Liver (tissue), 3 donors: ENCODE results near the gene SAMD7.

Source experiments
- EGR1 ChIP-seq, 2 donors: IDR thresholded peaks; 2 replicates each; pipeline ENCODE4 v1.6.1; 2016 to 2018; ENCODE audit warnings: antibody characterized with exemption in 2 of 2, low read depth in 2 of 2
- FOXA1 ChIP-seq: IDR thresholded peaks from 2 replicates; pipeline ENCODE4 v1.6.1; 2016; ENCODE audit warnings: antibody characterized with exemption
- FOXA2 ChIP-seq: IDR thresholded peaks from 2 replicates; pipeline ENCODE4 v1.6.1; 2016; ENCODE audit warnings: antibody characterized with exemption
- HNF4A ChIP-seq, 2 donors: conservative IDR thresholded peaks; 2 replicates each; pipeline ENCODE4 v1.6.1; 2016; ENCODE audit warnings: antibody characterized with exemption in 2 of 2, mild to moderate bottlenecking in 2 of 2
- HNF4G ChIP-seq: IDR thresholded peaks from 2 replicates; pipeline ENCODE4 v1.6.1; 2016; ENCODE audit warnings: antibody characterized with exemption
- JUND ChIP-seq, 2 donors: IDR thresholded peaks; 2 replicates each; pipeline ENCODE4 v1.6.1; 2016; ENCODE audit warnings: antibody characterized with exemption in 2 of 2
- RAD21 ChIP-seq, 2 donors: IDR thresholded peaks; 2 replicates each; pipeline ENCODE4 v1.6.1; 2016; ENCODE audit warnings: antibody characterized with exemption in 2 of 2, mild to moderate bottlenecking in 2 of 2
- RXRA ChIP-seq, 2 donors: IDR thresholded peaks; 2 replicates each; pipeline ENCODE4 v1.6.1; 2017 to 2018; ENCODE audit warnings: antibody characterized with exemption in 2 of 2, mild to moderate bottlenecking in 1 of 2
- SP1 ChIP-seq: IDR thresholded peaks from 2 replicates; pipeline ENCODE4 v1.6.1; 2018; ENCODE audit warnings: antibody characterized with exemption, mild to moderate bottlenecking
- TAF1 ChIP-seq: conservative IDR thresholded peaks from 2 replicates; pipeline ENCODE4 v1.6.1; 2016; ENCODE audit warnings: antibody characterized with exemption, mild to moderate bottlenecking
- TF ChIP-seq, protein P1 (sequence below): fragments of 150-350 bp; IDR thresholded peaks from 2 replicates; pipeline ENCODE4 v1.5.1; 2017; ENCODE audit warnings: improper control_type of control experiment, low read depth, low read length; ENCODE audit not compliant: missing input control
- TF ChIP-seq, protein P2 (sequence below): IDR thresholded peaks from 2 replicates; pipeline ENCODE4 v1.6.1; 2016; ENCODE audit warnings: antibody characterized with exemption
- TF ChIP-seq, protein P3 (sequence below): IDR thresholded peaks from 2 replicates; pipeline ENCODE4 v1.6.1; 2016; ENCODE audit warnings: antibody characterized with exemption
- TF ChIP-seq, protein P4 (sequence below): IDR thresholded peaks from 2 replicates; pipeline ENCODE4 v1.6.1; 2016; ENCODE audit warnings: antibody characterized with exemption
- donor health status: healthy.
- donor health status: healthy.

DNA sequence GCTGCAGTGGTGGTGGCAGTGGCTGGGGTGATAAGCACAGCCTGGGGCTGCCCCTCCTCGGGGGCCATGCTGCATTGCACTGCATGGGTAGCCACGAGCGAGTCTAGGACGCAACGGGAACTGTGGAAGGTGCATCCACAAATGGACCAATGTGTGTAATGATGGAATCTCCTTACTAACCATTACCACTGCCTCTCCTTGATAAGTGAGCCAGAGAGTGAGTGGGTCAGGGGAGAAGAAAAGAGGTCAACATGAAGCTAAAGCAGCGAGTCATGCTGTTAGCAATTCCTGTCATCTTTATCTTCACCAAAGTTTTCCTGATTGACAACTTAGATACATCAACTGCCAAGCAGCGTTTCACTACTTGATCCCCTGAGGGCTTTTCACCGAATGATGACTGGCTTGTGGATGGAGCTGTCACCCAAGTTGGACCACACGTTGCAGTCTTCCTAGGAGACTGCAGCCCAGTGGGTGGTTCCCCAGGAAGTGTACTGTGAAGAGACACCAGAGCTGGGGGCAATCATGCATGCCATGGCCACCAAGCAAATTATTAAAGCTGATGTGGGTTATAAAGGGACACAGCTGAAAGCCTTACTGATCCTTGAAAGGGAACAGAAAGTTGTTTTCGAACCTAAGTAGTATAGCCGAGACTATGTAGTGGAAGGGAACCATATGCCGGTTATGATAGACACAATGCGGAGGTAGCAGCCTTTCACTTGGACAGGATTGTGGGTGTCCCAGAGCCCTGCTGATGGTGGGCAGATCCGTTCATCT, 20.6 kb downstream of the SAMD7 start:
- TF ChIP-seq, protein P1, sequence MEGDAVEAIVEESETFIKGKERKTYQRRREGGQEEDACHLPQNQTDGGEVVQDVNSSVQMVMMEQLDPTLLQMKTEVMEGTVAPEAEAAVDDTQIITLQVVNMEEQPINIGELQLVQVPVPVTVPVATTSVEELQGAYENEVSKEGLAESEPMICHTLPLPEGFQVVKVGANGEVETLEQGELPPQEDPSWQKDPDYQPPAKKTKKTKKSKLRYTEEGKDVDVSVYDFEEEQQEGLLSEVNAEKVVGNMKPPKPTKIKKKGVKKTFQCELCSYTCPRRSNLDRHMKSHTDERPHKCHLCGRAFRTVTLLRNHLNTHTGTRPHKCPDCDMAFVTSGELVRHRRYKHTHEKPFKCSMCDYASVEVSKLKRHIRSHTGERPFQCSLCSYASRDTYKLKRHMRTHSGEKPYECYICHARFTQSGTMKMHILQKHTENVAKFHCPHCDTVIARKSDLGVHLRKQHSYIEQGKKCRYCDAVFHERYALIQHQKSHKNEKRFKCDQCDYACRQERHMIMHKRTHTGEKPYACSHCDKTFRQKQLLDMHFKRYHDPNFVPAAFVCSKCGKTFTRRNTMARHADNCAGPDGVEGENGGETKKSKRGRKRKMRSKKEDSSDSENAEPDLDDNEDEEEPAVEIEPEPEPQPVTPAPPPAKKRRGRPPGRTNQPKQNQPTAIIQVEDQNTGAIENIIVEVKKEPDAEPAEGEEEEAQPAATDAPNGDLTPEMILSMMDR: no peak
- TF ChIP-seq, protein P2, sequence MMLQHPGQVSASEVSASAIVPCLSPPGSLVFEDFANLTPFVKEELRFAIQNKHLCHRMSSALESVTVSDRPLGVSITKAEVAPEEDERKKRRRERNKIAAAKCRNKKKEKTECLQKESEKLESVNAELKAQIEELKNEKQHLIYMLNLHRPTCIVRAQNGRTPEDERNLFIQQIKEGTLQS: no peak
- TF ChIP-seq TAF1 (no peak), RAD21 (IDR thresholded peaks at IDR 0.05) (no peak), HNF4G (no peak), FOXA1 (no peak), EGR1 (IDR thresholded peaks at IDR 0.05; ENCODE audit: low read depth in 2 of 2) (no peak), RXRA (IDR thresholded peaks at IDR 0.05) (no peak), JUND (IDR thresholded peaks at IDR 0.05) (no peak), HNF4A (conservative IDR thresholded peaks at IDR 0.05) (no peak), FOXA2 (no peak), SP1 (no peak)
- TF ChIP-seq, protein P3, sequence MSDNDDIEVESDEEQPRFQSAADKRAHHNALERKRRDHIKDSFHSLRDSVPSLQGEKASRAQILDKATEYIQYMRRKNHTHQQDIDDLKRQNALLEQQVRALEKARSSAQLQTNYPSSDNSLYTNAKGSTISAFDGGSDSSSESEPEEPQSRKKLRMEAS: no peak
- TF ChIP-seq, protein P4, sequence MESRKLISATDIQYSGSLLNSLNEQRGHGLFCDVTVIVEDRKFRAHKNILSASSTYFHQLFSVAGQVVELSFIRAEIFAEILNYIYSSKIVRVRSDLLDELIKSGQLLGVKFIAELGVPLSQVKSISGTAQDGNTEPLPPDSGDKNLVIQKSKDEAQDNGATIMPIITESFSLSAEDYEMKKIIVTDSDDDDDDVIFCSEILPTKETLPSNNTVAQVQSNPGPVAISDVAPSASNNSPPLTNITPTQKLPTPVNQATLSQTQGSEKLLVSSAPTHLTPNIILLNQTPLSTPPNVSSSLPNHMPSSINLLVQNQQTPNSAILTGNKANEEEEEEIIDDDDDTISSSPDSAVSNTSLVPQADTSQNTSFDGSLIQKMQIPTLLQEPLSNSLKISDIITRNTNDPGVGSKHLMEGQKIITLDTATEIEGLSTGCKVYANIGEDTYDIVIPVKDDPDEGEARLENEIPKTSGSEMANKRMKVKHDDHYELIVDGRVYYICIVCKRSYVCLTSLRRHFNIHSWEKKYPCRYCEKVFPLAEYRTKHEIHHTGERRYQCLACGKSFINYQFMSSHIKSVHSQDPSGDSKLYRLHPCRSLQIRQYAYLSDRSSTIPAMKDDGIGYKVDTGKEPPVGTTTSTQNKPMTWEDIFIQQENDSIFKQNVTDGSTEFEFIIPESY: no peak
